Erythroblast (primary cell): Measurements from ENCODE around the gene FCHSD2.

Experiments used
- GATA1 ChIP-seq: IDR thresholded peaks from 2 replicates; pipeline ENCODE4 v1.6.1; 2011; ENCODE audit warnings: low read depth, mild to moderate bottlenecking, control low read depth, low read length, moderate library complexity
- POLR2A ChIP-seq: IDR thresholded peaks from 2 replicates; pipeline ENCODE4 v1.6.1; 2011; ENCODE audit warnings: mild to moderate bottlenecking, low read length

DNA sequence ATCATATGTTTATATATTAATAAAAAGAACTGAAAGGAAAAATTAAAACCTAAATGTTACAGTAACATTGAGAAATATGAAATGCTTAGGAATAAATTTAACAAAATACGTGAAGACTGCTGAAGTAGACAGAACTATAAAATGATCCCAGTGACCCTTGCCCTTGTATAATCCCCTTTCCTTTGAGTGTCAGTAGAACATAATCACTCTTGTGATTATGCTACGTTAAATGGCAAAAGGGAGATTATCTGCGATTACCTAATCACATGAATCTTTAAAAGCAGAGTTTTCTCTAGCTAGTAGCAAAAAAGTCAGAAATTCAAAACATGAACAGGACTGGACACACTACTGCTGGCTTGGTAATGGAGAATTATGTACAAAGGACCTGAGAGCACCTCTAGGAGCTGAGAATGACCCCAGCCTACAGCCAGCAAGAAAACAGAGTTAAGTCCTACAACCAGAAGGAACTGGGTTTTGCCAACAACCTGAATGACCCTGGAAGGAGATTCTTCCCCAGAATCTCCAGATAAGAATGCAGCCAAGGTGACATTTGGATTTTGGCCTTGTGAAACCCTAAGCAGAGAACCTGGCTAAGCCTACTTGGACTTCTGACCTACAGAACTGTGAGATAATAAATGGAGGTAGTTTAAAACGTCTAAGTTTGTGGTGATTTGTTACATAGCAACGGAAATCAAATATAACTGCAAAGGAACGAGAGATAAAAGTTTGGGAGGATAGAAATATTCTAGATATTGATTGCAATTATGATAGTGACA, 170.7 kb downstream of the FCHSD2 start:
- TF ChIP-seq POLR2A (no peak), GATA1 (no peak)
